HG03457 (cell line): ENCODE data around the gene KCNJ3.
"Not testable (repeated sequence)": the region's sequence is repeated elsewhere in the genome, so short reads cannot be mapped to it uniquely, and the experiment has no call there.

Experiments used
- ATAC-seq: cut with Tn5 transposase; IDR thresholded peaks from one replicate; pipeline ENCODE4 v1.9.1; 2021; ENCODE audit warnings: moderate number of reproducible peaks; ENCODE audit not compliant: unreplicated experiment

KCNJ3 gene

GRCh38 chr2:154837035-154837434 is 138.5 kb downstream of the KCNJ3 start:
- ATAC-seq: no peak

DNA sequence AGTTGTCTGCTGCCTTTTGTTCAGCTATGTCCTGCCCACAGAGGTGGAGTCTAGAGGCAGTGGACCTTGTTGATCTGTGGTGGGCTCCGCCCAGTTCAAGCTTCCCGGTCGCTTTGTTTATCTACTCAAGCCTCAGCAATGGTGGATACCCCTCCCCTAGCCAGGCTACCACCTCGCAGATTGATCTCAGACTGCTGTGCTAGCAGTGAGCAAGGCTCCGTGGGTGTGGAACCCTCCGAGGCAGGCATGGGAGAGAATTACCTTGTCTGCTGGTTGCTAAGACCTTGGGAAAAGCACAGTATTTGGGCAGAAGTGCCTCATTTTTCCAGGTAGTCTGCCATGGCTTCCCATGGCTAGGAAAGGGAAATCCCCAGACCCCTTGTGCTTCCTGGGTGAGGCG is 146.0 kb downstream of the KCNJ3 start:
- no peak for ATAC-seq

DNA sequence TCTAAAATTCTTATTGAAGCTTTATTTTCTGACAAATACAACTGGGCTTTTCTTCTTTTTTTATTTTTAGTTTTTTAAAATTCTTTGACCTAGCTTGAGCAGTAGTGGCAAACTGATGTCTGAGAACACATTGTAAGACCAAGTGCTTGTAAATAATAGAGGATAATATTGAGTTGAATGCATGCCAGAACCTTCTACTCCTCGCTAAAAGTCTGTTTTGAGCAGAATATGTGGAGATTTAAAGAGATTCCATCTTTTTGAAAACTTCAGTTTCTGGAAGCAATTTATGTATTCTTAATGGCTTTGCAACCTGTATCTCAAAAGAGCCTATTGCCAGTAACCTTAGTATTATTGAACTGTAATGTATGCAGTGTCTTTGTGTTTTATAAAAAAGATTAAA is 148.3 kb downstream of the KCNJ3 start:
- ATAC-seq: no peak

DNA sequence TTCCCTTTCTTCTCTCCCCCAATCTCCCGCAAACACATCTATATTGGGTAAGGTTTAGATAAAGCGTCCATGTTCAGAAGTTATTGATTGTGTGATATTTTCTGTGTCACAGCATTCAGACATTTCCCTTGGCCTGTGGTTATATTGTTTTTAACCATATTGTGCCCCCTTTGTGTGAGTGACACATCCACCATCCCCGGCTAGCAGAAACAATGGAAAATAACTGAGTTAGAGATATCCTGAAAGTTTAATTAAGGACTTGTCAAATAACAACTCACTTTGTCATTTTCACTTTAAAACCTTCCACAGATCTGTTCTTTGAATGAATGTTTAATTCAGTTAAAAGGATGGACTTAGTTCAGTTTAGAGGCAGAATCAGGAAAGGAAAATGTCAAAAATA is 151.0 kb downstream of the KCNJ3 start:
- no peak for ATAC-seq

DNA sequence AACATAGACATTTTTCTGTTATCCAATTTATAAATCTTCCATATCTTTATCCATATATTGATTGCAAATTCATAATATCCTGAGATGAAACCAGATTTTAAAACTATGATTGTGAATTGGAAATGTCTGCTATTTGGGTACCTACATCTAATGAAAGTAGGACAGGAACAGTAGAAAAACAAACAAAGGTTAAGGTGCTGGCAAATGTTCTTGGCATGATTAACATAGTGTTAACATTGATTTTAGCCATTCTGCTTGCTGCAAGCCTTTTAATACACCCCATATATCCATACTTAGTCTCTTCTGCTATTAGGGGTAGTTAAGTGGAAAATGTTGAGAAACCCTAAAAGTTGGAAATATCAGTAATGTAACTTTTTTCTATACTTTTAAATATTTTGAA is 152.0 kb downstream of the KCNJ3 start:
- ATAC-seq: no peak

GRCh38 chr2:154855138-154855537 is 156.6 kb downstream of the KCNJ3 start:
- no peak for ATAC-seq

GRCh38 chr2:154867151-154867550 is 168.7 kb downstream of the KCNJ3 start:
- ATAC-seq: not testable (repeated sequence)

GRCh38 chr2:154875999-154876398 is 177.5 kb downstream of the KCNJ3 start:
- no peak for ATAC-seq

- no peak for ATAC-seq
Measured at GRCh38 chr2:154882725-154883124, 184.2 kb downstream of the KCNJ3 start.

- no peak for ATAC-seq
Measured at GRCh38 chr2:154886316-154886715, 187.8 kb downstream of the KCNJ3 start.

GRCh38 chr2:154898269-154898668 is 199.8 kb downstream of the KCNJ3 start:
- no peak for ATAC-seq

GRCh38 chr2:154901063-154901462 is 202.6 kb downstream of the KCNJ3 start:
- no peak for ATAC-seq
